ENCODE data around the gene TNFSF12.

Gene TNFSF12

GRCh38 chr17:7523033-7523432 lies 25.8 kb upstream of the TNFSF12 start:
- DNase-seq (ENCODE audit: low read depth) = no peak
- TF ChIP-seq, protein P1, sequence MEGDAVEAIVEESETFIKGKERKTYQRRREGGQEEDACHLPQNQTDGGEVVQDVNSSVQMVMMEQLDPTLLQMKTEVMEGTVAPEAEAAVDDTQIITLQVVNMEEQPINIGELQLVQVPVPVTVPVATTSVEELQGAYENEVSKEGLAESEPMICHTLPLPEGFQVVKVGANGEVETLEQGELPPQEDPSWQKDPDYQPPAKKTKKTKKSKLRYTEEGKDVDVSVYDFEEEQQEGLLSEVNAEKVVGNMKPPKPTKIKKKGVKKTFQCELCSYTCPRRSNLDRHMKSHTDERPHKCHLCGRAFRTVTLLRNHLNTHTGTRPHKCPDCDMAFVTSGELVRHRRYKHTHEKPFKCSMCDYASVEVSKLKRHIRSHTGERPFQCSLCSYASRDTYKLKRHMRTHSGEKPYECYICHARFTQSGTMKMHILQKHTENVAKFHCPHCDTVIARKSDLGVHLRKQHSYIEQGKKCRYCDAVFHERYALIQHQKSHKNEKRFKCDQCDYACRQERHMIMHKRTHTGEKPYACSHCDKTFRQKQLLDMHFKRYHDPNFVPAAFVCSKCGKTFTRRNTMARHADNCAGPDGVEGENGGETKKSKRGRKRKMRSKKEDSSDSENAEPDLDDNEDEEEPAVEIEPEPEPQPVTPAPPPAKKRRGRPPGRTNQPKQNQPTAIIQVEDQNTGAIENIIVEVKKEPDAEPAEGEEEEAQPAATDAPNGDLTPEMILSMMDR (conservative IDR thresholded peaks at IDR 0.05; ENCODE audit: low read length) = peak; percentile 42
- H3K4me3 ChIP-seq (ENCODE audit: low read length) = no peak overlapping the region

DNA sequence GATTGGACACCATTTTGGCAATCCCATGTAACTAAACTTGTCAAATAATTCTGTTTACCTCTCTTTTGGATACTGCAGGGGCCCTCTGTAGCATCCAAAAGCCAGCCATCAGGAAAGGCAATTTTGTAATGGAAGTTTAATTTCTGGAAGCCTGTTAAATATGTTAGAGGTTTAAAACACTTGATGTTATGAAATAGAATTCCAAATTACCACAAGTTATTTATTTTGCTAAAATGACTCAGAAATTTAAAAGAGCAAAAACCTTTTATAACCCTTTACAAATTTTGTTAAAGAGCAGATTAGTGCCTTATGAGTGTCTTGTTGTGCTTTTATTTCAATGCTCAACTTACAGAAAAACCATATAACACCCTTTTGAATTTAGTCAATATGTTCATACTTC lies 20.0 kb upstream of the TNFSF12 start:
- TF ChIP-seq, protein P1 (conservative IDR thresholded peaks at IDR 0.05; ENCODE audit: low read length) = no peak
- no peak for DNase-seq (ENCODE audit: low read depth)
- no peak overlapping the region for H3K4me3 ChIP-seq (ENCODE audit: low read length)

DNA sequence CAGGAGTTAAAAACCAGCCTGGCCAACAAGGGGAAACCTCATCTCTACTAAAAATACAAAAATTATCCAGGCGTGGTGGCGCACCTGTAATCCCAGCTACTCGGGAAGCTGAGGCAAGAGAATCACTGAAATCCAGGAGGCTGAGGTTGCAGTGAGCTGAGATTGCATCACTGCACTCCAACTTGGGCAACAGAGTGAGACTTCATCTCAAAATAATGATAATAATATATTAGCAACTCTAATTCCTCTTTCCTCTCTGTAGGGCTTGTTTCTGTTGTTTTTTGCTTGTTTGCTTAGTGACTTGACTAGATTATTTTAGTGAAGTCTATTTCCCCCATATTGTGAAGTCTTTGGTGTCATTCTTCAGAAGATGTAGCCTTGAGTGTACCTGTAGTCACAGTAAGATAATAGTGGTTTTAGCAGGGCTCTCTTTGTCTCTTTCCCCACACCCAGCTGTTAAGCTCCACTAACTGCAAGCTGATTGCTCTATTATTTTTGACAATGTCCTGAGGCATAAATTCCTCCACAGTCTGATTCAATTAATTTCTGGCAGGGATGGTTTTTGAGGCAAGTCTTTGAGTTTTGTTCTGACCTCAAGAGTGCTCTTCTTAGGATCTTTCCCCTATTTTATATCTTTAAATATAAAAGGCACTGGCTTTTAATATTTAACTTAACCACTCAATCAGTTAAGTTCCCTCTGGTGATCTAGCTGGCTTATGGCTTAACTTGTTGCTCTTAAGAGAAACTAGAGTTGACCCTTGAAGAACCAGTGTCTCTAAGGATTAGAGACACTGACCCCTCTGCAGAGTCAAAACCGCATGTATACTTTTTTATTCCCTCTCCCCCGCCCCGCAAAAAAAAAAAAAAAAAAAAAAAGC lies 18.6 kb upstream of the TNFSF12 start:
- H3K4me3 ChIP-seq (ENCODE audit: low read length) = no peak overlapping the region
- no peak for DNase-seq (ENCODE audit: low read depth)
- TF ChIP-seq, protein P1 (conservative IDR thresholded peaks at IDR 0.05; ENCODE audit: low read length) = no peak

DNA sequence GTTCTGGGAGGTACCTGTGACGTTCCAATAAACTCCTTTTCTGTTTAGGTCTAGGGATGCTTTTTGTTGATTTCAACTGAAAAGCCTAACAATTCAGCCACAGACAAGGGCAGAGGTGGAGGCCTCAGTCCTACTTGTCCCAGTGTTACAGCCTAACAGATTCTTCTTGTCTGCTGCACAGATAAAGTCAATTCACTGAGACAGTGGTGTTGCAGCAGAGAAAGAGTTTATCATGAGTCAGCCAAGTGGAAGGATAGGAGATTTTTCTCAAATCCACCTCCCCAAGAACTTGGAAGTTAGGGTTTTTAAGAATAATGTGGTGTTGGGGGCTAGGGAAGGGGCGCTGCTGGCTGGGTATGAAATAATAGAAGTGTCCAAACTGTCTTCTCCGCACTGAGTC lies 10.8 kb upstream of the TNFSF12 start:
- TF ChIP-seq, protein P1 (conservative IDR thresholded peaks at IDR 0.05; ENCODE audit: low read length) = no peak
- no peak overlapping the region for H3K4me3 ChIP-seq (ENCODE audit: low read length)
- no peak for DNase-seq (ENCODE audit: low read depth)

DNA sequence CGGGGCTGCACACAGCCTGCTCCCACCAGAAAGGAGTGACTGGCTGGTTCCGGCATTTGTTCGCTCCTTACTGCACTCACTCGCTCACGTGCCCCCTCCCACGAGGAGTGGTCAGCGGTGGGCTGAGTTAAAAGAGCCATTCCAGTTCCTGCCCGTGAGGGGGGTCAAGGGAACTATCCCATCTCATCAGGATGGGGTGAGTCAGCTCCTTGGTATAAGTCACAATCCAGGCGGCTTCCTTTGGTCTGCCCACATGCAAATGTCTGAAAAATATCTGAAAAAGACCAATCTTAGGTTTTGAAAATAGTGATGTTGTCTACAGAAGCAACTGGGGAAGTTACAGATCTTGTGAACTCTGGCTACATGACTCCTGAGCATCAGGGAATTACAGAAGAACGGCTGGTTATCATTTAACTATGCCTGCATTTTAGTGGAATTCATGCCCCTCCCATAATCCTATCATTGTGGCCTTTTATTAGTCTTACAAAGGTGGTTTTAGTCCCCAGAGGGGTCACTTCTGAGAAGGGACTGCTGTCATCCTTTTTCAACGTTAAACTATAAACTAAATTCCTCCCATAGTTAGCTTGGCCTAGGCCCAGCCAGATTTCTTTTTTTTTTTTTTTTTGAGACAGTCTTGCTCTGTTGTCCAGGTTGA lies 9.8 kb upstream of the TNFSF12 start:
- no peak for DNase-seq (ENCODE audit: low read depth)
- TF ChIP-seq, protein P1 (conservative IDR thresholded peaks at IDR 0.05; ENCODE audit: low read length) = no peak
- H3K4me3 ChIP-seq (ENCODE audit: low read length) = no peak overlapping the region

DNA sequence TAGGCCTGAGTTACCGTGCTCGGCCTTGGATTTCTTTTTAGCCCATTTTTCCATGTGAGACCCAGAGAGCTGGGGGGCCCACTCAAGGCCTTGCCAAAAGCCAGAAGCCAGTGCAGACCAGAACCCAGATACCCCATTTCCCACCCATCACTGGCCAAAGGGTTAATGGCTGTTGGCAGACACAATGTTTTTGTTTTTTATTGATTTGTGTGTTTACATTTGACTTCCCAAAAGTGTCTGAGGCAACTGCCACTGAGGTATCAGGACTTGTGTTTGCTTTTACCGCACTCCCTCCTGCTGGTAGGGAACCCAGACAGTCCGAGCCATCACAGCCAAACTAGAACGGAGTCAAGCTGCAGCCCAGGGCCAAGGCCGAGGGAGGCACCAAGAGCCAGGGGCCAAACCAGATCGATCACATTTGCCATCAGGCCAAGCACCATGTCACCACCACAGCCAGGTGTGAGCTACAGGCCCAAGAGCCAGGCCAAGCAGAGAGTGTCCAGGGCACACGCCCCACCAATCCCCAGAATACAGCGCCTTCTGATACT lies 7.7 kb upstream of the TNFSF12 start:
- H3K4me3 ChIP-seq (ENCODE audit: low read length) = no peak overlapping the region
- no peak for DNase-seq (ENCODE audit: low read depth)
- TF ChIP-seq, protein P1 (conservative IDR thresholded peaks at IDR 0.05; ENCODE audit: low read length) = no peak

Measured in AG10803 (cell line).